GM23248 (cell line): ENCODE results near the gene NFATC2.

Experiments
- EZH2 ChIP-seq: fragments of 200-600 bp; sonication (generic); IDR thresholded peaks from 2 replicates; pipeline ENCODE4 v1.6.1; 2018; ENCODE audit warnings: antibody characterized with exemption, mild to moderate bottlenecking; ENCODE audit not compliant: insufficient read depth, poor library complexity, severe bottlenecking
- EZH2phosphoT487 ChIP-seq: fragments of 200-600 bp; sonication (generic); IDR thresholded peaks from 2 replicates; pipeline ENCODE4 v1.6.1; 2018; ENCODE audit warnings: antibody characterized with exemption, moderate library complexity, mild to moderate bottlenecking, low read depth; ENCODE audit not compliant: insufficient read depth

DNA sequence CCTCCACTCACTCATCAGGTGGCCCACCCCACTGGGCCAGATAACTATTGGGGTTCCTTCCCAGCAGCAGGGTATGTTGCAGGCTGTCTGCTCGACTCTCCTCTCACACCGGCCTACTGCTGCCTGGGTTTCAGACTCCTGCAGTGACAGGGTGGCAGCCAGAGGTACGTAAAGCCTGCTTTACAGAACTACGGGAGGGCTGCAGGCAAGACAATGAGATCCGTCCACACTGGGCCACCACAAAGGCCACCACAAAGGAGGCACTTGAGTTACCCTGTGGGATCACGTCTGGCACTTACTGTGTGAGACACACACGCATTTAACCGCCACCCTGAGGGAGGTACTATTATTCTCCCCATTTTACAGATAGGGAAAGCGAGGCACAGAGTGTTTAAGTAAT, 78.5 kb downstream of the NFATC2 start:
- TF ChIP-seq EZH2, result no peak
- TF ChIP-seq EZH2phosphoT487, result no peak
